Measurements from ENCODE around the gene GFI1. TPM values are rescaled to one million over a fixed set of nuclear protein-coding genes. Genes with fewer than 3 reads are reported as not detected.

The GFI1 gene
- total and polyA plus RNA-seq, 9 donors = 0.12 to 0.92 (median 0.33) TPM; not detected in 1

DNA sequence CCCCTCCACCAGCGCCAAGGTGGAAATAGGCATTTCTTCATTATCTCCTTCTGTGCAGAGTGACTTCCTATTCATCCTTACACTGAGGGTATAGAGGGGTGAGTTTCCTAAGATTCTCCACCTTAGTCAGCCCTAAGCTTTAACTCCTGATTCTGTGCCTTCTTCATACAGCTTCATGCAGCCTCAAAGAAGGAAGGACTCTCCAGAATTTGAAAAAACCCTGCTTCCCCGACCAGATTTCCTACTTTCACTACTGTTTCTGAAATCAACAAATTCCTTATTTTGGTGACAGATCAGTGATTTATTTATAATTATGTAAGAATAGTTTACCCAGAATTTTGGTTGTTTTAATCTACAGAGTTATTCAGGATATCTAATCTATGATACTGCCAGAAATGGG lies 28.6 kb downstream of the GFI1 start:
- Histone ChIP-seq H3K36me3 (no peaks in the 10 kb centered on the region), H3K4me3 (no peak overlapping the region), H3K27me3 (no peaks in the 10 kb centered on the region), H3K4me1 (ENCODE audit: insufficient read depth) (no peaks in the 10 kb centered on the region), H3K27ac (no peak overlapping the region), H3K9me3 (no peaks in the 10 kb centered on the region)
- 61 to 70% (median 66%) methylated on average over 2 of the region's 2 CpGs for WGBS, 3 donors
- DNase-seq = no peak
- intact Hi-C loops (cut with DNase I) = no loop called here
- no peak for TF ChIP-seq CTCF (IDR thresholded peaks at IDR 0.05)
- TF ChIP-seq EP300 (IDR thresholded peaks at IDR 0.05) = no peak
- no peak for TF ChIP-seq POLR2A (IDR thresholded peaks at IDR 0.05)

DNA sequence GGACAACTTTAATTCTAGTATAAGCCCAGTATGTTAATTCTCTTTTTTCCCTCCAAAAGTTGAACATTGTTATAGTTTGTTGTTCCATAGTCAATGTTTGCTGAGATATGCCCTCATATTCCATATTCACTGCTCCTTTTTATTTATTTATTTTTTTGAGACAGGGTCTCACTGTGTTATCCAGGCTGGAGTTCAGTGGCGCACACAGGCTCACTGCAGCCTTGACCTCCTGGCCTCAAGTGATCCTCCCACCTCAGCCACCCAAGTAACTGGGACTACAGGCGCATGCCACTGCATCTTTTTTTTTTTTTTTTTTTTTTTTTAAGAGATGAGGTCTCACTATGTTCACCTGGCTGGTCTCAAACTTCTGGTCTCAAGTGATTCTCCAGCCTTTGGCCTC lies 38.7 kb downstream of the GFI1 start:
- TF ChIP-seq EP300 (IDR thresholded peaks at IDR 0.05) = no peak
- no peak for TF ChIP-seq POLR2A (IDR thresholded peaks at IDR 0.05)
- no peak for TF ChIP-seq CTCF (IDR thresholded peaks at IDR 0.05)
- no peak overlapping the region for H3K27ac ChIP-seq
- H3K4me3 ChIP-seq = no peak overlapping the region
- H3K4me1 ChIP-seq (ENCODE audit: insufficient read depth) = no peaks in the 10 kb centered on the region
- intact Hi-C loops (cut with DNase I) = no loop called here
- no peaks in the 10 kb centered on the region for H3K9me3 ChIP-seq
- no peaks in the 10 kb centered on the region for H3K36me3 ChIP-seq
- no peaks in the 10 kb centered on the region for H3K27me3 ChIP-seq
- no peak for DNase-seq
- 53 to 65% (median 63%) methylated on average over 2 of the region's 2 CpGs for WGBS, 3 donors

GRCh38 chr1:92447033-92447681 lies 39.6 kb downstream of the GFI1 start:
- intact Hi-C loops (cut with DNase I) = no loop called here
- no peak for TF ChIP-seq EP300 (IDR thresholded peaks at IDR 0.05)
- WGBS, 3 donors = 47 to 53% (median 50%) methylated on average over 3 of the region's 3 CpGs

GRCh38 chr1:92446546-92446945 lies 40.2 kb downstream of the GFI1 start:
- Histone ChIP-seq H3K27me3 (no peaks in the 10 kb centered on the region), H3K36me3 (no peaks in the 10 kb centered on the region), H3K27ac (no peak overlapping the region), H3K4me1 (ENCODE audit: insufficient read depth) (no peaks in the 10 kb centered on the region), H3K4me3 (no peak overlapping the region), H3K9me3 (no peaks in the 10 kb centered on the region)
- intact Hi-C loops (cut with DNase I) = no loop called here
- WGBS, 3 donors = 13 to 36% (median 26%) methylated on average over 2 of the region's 2 CpGs
- no peak for DNase-seq
- TF ChIP-seq POLR2A (IDR thresholded peaks at IDR 0.05) = no peak
- no peak for TF ChIP-seq CTCF (IDR thresholded peaks at IDR 0.05)
- TF ChIP-seq EP300 (IDR thresholded peaks at IDR 0.05) = no peak

More at GRCh38 chr1:92447033-92447681, 39.6 kb downstream of the GFI1 start:
- DNase-seq = no peak
- Histone ChIP-seq H3K4me1 (ENCODE audit: insufficient read depth) (no peaks in the 10 kb centered on the region), H3K36me3 (no peaks in the 10 kb centered on the region), H3K4me3 (no peak overlapping the region), H3K27ac (no peak overlapping the region), H3K27me3 (no peaks in the 10 kb centered on the region), H3K9me3 (no peaks in the 10 kb centered on the region)

- WGBS, 3 donors = 91 to 96% (median 94%) methylated on average over 2 of the region's 2 CpGs
Observed at GRCh38 chr1:92445865-92446264, 40.9 kb downstream of the GFI1 start.

More at GRCh38 chr1:92445865-92446264, 40.9 kb downstream of the GFI1 start:
- intact Hi-C loops (cut with DNase I) = no loop called here
- no peaks in the 10 kb centered on the region for H3K9me3 ChIP-seq
- no peaks in the 10 kb centered on the region for H3K27me3 ChIP-seq
- no peaks in the 10 kb centered on the region for H3K4me1 ChIP-seq (ENCODE audit: insufficient read depth)
- H3K36me3 ChIP-seq = no peaks in the 10 kb centered on the region
- no peak overlapping the region for H3K4me3 ChIP-seq
- no peak overlapping the region for H3K27ac ChIP-seq
- TF ChIP-seq EP300 (IDR thresholded peaks at IDR 0.05) (no peak), CTCF (IDR thresholded peaks at IDR 0.05) (no peak), POLR2A (IDR thresholded peaks at IDR 0.05) (no peak)
- no peak for DNase-seq

Measured in ovary (tissue), 9 donors.